ENCODE measurements around the gene BTG2. TPM values are rescaled to one million over a fixed set of nuclear protein-coding genes. Genes with fewer than 3 reads are reported as not detected.

BTG2 gene
- total and polyA plus RNA-seq, 2 experiments from 2014 or later, result 6.3 to 9.1 TPM

DNA sequence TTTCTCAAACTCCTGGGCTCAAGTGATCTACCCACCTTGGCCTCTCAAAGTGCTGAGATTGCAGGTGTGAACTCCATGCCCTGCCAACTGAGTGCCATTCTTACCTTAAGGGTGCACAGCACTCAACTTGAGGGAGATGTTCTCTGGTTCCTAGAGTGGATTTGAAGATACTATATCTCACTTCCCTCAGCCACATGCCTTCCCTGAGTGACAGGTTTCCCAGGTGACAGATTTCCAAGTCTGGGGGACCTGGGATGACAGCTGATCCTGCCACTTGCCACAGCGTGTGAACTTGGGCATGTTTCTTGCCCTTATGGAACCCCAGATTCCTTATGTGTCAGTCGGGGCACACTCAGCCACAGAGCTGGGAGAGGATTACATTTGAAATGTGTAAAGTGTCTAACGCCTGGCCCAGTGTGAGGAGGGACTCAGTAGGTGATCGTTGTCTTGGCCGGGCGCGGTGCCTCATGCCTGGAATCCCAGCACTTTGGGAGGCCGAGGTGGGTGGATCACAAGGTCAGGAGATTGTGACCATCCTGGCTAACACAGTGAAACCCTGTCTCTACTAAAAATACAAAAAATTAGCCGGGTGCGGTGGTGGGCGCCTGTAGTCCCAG lies 29.6 kb upstream of the BTG2 start:
- Histone ChIP-seq H3K4me1 (ENCODE audit: insufficient read depth) (peaks cover 15% of the 10 kb centered on the region; the same call in 1 of the 2 replicates), H3F3A (replicated peaks; ENCODE audit: low read depth) (no peaks in the 10 kb centered on the region), H4K20me1 (replicated peaks; ENCODE audit: insufficient read depth) (no peaks in the 10 kb centered on the region), H3K27ac (ENCODE audit: low read depth) (no peak overlapping the region), H3K4me2 (no peak overlapping the region), H3K9me2 (ENCODE audit: insufficient read depth) (no peaks in the 10 kb centered on the region), H3K27me3 (ENCODE audit: insufficient read depth) (peaks cover 29% of the 10 kb centered on the region), H2AFZ (no peak overlapping the region), H3K79me2 (replicated peaks; ENCODE audit: insufficient read depth) (no peaks in the 10 kb centered on the region), H3K4me3 (no peak overlapping the region), H3K36me3 (ENCODE audit: insufficient read depth) (no peaks in the 10 kb centered on the region)
- Mint-ChIP-seq H3K4me1 (peaks cover 19% of the 10 kb centered on the region), H3K27me3 (ENCODE audit: insufficient read depth, low read depth, poor library complexity) (peaks cover 37% of the 10 kb centered on the region), H3K4me3 (no peak overlapping the region), H3K27ac (no peak overlapping the region), H3K36me3 (ENCODE audit: low read depth) (no peaks in the 10 kb centered on the region), H3K9me3 (no peaks in the 10 kb centered on the region)
- DNase-seq (ENCODE audit: low spot score), result no peak
- TF ChIP-seq, protein P1, sequence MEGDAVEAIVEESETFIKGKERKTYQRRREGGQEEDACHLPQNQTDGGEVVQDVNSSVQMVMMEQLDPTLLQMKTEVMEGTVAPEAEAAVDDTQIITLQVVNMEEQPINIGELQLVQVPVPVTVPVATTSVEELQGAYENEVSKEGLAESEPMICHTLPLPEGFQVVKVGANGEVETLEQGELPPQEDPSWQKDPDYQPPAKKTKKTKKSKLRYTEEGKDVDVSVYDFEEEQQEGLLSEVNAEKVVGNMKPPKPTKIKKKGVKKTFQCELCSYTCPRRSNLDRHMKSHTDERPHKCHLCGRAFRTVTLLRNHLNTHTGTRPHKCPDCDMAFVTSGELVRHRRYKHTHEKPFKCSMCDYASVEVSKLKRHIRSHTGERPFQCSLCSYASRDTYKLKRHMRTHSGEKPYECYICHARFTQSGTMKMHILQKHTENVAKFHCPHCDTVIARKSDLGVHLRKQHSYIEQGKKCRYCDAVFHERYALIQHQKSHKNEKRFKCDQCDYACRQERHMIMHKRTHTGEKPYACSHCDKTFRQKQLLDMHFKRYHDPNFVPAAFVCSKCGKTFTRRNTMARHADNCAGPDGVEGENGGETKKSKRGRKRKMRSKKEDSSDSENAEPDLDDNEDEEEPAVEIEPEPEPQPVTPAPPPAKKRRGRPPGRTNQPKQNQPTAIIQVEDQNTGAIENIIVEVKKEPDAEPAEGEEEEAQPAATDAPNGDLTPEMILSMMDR (conservative IDR thresholded peaks at IDR 0.05; ENCODE audit: low read depth in 2 of 2), result no peak
- TF ChIP-seq JUNB (IDR thresholded peaks at IDR 0.05; ENCODE audit: unreplicated experiment) (no peak), EZH2 (IDR thresholded peaks at IDR 0.05; ENCODE audit: low read depth, unreplicated experiment) (no peak), POLR2AphosphoS5 (IDR thresholded peaks at IDR 0.05; ENCODE audit: low read depth) (no peak), ZNF114 (CRISPR knock-in tag; IDR thresholded peaks at IDR 0.05) (no peak), EZH2phosphoT487 (IDR thresholded peaks at IDR 0.05; ENCODE audit: unreplicated experiment) (no peak), STAT1 (IDR thresholded peaks at IDR 0.05; ENCODE audit: unreplicated experiment) (no peak), CREB1 (CRISPR knock-in tag; IDR thresholded peaks at IDR 0.05; ENCODE audit: low read depth) (no peak), ZNF331 (CRISPR knock-in tag; IDR thresholded peaks at IDR 0.05; ENCODE audit: low read depth) (no peak)
- TF ChIP-seq, protein P2, sequence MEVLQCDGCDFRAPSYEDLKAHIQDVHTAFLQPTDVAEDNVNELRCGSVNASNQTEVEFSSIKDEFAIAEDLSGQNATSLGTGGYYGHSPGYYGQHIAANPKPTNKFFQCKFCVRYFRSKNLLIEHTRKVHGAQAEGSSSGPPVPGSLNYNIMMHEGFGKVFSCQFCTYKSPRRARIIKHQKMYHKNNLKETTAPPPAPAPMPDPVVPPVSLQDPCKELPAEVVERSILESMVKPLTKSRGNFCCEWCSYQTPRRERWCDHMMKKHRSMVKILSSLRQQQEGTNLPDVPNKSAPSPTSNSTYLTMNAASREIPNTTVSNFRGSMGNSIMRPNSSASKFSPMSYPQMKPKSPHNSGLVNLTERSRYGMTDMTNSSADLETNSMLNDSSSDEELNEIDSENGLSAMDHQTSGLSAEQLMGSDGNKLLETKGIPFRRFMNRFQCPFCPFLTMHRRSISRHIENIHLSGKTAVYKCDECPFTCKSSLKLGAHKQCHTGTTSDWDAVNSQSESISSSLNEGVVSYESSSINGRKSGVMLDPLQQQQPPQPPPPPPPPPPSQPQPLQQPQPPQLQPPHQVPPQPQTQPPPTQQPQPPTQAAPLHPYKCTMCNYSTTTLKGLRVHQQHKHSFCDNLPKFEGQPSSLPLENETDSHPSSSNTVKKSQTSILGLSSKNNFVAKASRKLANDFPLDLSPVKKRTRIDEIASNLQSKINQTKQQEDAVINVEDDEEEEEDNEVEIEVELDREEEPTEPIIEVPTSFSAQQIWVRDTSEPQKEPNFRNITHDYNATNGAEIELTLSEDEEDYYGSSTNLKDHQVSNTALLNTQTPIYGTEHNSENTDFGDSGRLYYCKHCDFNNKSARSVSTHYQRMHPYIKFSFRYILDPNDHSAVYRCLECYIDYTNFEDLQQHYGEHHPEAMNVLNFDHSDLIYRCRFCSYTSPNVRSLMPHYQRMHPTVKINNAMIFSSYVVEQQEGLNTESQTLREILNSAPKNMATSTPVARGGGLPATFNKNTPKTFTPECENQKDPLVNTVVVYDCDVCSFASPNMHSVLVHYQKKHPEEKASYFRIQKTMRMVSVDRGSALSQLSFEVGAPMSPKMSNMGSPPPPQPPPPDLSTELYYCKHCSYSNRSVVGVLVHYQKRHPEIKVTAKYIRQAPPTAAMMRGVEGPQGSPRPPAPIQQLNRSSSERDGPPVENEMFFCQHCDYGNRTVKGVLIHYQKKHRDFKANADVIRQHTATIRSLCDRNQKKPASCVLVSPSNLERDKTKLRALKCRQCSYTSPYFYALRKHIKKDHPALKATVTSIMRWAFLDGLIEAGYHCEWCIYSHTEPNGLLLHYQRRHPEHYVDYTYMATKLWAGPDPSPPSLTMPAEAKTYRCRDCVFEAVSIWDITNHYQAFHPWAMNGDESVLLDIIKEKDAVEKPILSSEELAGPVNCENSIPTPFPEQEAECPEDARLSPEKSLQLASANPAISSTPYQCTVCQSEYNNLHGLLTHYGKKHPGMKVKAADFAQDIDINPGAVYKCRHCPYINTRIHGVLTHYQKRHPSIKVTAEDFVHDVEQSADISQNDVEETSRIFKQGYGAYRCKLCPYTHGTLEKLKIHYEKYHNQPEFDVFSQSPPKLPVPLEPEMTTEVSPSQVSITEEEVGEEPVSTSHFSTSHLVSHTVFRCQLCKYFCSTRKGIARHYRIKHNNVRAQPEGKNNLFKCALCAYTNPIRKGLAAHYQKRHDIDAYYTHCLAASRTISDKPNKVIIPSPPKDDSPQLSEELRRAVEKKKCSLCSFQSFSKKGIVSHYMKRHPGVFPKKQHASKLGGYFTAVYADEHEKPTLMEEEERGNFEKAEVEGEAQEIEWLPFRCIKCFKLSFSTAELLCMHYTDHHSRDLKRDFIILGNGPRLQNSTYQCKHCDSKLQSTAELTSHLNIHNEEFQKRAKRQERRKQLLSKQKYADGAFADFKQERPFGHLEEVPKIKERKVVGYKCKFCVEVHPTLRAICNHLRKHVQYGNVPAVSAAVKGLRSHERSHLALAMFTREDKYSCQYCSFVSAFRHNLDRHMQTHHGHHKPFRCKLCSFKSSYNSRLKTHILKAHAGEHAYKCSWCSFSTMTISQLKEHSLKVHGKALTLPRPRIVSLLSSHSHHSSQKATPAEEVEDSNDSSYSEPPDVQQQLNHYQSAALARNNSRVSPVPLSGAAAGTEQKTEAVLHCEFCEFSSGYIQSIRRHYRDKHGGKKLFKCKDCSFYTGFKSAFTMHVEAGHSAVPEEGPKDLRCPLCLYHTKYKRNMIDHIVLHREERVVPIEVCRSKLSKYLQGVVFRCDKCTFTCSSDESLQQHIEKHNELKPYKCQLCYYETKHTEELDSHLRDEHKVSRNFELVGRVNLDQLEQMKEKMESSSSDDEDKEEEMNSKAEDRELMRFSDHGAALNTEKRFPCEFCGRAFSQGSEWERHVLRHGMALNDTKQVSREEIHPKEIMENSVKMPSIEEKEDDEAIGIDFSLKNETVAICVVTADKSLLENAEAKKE (CRISPR knock-in tag; IDR thresholded peaks at IDR 0.05), result no peak
- TF ChIP-seq, protein P3, sequence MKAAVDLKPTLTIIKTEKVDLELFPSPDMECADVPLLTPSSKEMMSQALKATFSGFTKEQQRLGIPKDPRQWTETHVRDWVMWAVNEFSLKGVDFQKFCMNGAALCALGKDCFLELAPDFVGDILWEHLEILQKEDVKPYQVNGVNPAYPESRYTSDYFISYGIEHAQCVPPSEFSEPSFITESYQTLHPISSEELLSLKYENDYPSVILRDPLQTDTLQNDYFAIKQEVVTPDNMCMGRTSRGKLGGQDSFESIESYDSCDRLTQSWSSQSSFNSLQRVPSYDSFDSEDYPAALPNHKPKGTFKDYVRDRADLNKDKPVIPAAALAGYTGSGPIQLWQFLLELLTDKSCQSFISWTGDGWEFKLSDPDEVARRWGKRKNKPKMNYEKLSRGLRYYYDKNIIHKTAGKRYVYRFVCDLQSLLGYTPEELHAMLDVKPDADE (IDR thresholded peaks at IDR 0.05), result no peak
- TF ChIP-seq, protein P4, sequence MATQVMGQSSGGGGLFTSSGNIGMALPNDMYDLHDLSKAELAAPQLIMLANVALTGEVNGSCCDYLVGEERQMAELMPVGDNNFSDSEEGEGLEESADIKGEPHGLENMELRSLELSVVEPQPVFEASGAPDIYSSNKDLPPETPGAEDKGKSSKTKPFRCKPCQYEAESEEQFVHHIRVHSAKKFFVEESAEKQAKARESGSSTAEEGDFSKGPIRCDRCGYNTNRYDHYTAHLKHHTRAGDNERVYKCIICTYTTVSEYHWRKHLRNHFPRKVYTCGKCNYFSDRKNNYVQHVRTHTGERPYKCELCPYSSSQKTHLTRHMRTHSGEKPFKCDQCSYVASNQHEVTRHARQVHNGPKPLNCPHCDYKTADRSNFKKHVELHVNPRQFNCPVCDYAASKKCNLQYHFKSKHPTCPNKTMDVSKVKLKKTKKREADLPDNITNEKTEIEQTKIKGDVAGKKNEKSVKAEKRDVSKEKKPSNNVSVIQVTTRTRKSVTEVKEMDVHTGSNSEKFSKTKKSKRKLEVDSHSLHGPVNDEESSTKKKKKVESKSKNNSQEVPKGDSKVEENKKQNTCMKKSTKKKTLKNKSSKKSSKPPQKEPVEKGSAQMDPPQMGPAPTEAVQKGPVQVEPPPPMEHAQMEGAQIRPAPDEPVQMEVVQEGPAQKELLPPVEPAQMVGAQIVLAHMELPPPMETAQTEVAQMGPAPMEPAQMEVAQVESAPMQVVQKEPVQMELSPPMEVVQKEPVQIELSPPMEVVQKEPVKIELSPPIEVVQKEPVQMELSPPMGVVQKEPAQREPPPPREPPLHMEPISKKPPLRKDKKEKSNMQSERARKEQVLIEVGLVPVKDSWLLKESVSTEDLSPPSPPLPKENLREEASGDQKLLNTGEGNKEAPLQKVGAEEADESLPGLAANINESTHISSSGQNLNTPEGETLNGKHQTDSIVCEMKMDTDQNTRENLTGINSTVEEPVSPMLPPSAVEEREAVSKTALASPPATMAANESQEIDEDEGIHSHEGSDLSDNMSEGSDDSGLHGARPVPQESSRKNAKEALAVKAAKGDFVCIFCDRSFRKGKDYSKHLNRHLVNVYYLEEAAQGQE (IDR thresholded peaks at IDR 0.05; ENCODE audit: unreplicated experiment), result no peak
- no peak for ATAC-seq
